SIG-M5 (cell line): Measurements from ENCODE around the gene TXLNA.

Experiments
- DNase-seq: peaks from one replicate; lab custom pipeline; 2025; lab: John Stamatoyannopoulos, UW

TXLNA gene

GRCh38 chr1:32215629-32216480 lies 36.4 kb downstream of the TXLNA start:
- DNase-seq, result no peak

DNA sequence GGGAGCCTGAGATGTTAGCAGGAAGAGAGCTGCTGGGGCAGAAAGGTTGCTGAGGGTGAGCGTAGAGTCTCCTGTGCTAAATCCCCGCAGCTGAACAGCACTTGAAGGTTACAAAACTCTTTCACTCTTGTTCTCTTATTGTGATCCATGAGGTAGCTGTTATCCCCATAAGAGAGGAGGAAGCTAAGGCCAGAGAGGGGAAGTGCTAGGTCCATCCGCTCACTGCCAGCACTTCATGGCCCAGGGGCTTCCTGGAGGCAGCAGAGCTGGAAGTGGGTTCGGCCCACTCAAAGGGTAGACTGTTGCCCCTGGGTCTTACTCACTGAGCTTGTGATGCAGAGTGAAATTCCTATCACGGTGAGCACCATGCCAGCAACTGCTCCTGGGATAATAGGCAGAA lies 37.1 kb downstream of the TXLNA start:
- no peak for DNase-seq

DNA sequence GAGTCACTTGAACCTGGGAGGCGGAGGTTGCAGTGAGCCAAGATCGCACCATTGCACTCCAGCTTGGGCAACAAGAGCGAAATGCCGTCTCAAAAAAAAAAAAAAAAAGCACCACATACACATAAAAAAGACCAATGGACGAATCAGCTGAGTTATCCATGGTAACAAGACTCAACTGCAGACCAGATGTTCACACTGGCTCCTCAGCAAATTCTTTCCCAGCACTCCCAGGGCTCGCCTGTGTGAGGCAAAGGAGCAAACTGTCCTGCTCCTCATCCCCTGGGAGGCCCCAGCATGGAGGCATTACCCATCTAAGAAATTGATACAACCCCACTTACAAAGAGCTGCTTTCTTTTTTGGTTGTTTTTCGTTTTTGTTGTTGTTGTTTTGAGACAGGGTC lies 39.5 kb downstream of the TXLNA start:
- DNase-seq, result no peak

DNA sequence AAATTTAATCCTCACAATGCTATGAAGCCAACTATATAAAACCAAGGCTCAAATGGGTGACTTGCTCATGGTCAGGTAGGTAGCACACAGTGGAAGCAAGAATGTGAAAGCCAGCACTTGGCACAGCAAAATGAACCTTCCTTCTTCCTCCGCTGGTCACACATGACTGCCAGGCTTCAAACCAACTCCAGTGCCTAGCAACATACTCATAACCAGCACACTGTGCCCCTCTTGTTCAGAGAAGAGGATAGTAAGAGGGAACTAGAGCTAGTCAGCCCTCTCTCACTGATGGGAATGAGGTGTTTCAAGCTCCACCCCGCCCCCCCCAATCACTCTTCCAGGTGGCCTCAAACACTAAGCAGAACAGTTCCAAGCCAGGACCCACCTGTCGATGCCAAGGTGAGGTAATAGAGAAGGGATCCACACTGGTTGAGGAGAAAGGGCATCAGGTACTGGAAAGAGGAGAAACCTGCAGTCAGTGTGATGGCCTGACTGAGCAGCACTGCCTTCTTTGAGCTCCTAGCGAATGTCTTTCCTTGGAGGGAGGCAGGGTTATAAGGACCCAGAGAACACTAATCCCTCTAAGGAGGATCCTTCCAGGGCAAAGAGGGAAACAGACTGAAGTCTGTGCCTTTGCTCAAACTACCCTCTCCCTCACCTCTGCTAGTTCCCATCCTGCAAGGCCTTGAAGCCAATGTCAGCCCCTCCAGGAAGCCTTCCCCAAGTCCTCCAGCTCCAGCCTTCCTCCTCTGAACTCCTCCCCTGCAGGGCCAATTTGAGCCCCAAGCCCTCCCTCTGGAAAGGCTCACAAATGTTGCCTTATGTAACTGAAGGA lies 41.5 kb downstream of the TXLNA start:
- DNase-seq, result no peak

DNA sequence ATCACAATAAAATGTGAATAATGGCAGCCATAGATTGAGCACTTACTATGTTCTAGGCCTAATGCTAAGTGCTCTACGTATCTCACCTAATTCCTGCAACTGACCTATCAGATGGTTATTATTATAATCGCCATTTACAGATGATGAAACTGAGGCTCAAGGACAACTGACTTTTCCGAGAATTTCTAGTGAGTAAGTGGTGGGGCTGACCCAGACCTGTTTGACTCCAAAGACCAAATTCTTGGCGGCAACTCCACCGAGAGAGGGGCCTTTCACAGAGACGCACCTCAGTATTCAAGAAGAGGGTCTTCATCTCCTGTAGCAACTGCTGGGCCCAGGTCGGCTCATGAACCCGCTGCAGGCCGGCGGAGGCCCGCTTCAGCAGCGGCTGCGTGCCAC lies 42.1 kb downstream of the TXLNA start:
- no peak for DNase-seq

GRCh38 chr1:32221980-32222755 lies 42.7 kb downstream of the TXLNA start, which contains the start of the genes EIF3I and TMEM234:
Gene EIF3I (plus strand): TSS chr1:32222407. CDS start chr1:32222442, 35 bp downstream.
Gene TMEM234 (minus strand): TSS chr1:32222353. CDS start chr1:32222322, 31 bp downstream.
- DNase-seq, result peak; percentile 31

GRCh38 chr1:32223683-32224082 lies 44.2 kb downstream of the TXLNA start:
- DNase-seq, result no peak

GRCh38 chr1:32224285-32224684 lies 44.8 kb downstream of the TXLNA start:
- no peak for DNase-seq

- no peak for DNase-seq
Measured at GRCh38 chr1:32228771-32229170, 49.3 kb downstream of the TXLNA start.

DNA sequence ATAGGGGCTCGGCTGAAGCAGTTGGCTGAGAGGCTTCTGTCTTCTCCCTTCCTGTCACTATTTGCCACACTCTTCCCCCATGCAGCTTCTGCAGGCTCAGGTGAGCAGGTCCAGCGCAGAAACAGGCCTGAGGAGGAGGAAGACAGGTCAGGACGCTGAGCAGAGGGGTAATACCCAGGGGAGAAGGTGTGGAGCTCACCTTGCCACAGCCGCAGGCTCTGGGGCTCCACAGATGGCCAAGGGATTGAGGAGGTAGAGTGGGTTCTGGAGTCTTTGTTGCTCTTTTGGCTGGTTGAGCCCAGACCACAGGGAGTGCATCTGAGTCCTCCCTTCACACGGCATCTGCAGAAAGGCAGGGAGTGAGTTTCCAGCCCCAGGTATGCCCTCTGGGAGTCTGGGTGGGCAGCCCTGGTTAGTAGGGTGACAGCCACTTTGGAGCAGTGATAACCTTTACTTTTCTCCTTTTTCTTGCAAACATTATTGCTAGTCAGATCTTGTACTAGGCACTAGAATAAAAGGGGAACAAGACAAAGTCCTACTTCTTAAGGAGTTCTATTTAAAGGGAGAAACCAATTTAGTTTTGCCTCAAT lies 52.5 kb downstream of the TXLNA start:
- no peak for DNase-seq

DNA sequence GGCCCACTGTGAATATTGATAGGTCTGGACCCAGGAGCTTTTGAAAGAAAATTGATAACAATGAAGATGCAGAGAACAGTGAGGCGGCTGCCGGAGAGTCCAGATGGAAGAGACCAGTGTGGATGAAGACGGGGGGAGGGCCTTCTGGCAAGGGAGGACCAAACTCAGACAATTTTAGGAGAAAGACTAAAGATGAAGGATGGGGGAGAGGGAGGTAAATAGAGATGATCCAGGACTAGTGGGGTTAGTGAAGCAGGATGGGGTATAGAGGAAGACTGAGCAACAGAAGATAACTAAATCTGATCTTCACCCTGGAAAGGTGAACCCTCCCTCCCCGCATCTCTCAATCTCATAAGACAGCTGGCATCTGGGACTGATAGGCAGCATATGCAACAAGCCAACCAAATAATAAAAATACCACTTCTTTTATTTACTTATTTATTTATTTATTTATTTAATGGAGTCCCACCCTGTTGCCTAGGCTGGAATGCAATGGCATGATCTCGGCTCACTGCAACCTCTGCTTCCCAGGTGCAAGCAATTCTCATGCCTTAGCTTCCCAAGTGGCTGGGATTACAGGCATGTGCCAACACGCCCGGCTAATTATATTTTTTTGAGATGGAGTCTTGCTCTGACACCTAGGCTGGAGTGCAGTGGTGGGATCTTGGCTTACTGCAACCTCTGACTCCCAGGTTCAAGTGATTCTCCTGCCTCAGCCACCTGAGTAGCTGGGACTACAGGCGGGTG lies 53.3 kb downstream of the TXLNA start:
- DNase-seq, result no peak

GRCh38 chr1:32234792-32235191 lies 55.3 kb downstream of the TXLNA start:
- DNase-seq, result no peak

DNA sequence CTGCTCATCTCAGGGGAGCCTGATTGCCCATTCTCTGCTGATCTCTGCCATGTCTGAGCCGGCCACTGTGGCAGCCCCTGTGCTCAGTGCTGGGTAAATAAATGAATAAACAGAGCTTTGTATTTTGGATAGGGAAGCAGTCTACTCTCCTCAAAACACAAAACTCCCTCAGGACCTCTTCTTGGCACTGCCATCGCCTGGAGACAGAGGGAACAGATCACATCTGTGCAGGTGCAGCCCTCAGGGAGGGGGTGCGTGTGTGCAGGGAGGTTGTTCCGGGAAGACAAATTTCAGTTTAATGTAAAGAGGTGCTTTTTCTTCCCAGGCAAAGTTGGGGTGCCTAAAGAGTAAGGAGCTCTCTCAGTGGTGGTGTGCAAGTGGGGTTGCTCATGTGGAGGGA lies 59.9 kb downstream of the TXLNA start:
- no peak for DNase-seq

DNA sequence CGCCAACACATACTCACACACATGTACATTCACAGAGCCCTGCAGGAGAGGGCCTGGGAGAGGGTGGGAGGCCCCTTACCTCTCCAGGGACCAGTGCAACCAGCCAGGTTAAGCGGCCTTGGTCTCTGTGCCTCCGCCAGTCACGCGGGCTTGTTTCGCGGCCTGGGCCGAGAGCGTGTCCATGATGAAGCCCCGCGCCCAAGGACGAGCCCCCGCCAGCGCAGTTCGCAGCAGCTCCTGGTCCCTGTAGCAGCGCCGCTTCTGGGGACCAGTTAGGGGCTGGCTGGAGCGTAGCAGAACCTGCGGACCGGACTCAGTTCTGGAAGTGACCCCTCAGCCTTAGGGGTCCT lies 60.3 kb downstream of the TXLNA start:
- no peak for DNase-seq

GRCh38 chr1:32240140-32240951 lies 60.9 kb downstream of the TXLNA start:
- no peak for DNase-seq

DNA sequence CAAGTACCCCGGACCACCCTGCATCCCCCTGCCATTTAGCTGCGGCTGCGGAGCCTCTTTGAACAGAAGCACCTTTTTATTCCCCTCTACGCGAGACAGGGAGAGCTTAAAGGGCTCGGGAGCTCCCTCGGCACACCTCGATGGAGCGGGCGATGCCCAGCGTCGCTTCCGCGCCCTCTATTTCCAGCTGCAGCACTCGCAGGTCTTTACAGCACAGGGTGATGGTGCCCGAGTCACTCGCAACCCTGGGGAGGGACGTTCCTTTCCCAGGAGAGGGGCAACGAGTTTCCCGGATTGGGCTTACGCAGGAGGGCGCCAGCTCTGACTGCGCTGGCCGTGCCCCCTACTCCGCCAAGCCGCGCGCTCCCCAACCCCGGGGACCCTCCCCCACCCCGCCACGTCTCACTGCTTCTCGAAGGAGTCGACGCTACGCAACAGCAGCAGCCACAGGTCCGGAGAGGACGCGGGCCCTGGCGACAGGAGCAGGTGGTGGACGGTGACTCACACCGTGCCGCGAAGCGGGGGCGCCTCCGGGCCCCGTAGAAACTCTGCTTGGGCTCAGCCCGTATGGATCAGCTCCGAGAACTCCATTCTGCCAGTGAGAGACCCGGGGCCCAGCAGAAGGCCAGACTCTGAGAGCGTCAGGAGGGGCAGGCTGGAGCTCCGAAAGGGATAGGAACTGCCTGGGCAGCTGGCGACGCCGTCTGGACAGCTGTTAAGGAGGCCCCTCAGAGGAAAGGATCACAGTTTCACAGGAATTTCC lies 61.7 kb downstream of the TXLNA start:
- DNase-seq, result no peak

- DNase-seq, result no peak
Measured at GRCh38 chr1:32242341-32242851, 62.9 kb downstream of the TXLNA start.

- no peak for DNase-seq
Measured at GRCh38 chr1:32246888-32247273, 67.4 kb downstream of the TXLNA start, which contains the start of gene FAM167B. Gene FAM167B (plus strand): TSS chr1:32247222. CDS start chr1:32247422, 200 bp downstream.

DNA sequence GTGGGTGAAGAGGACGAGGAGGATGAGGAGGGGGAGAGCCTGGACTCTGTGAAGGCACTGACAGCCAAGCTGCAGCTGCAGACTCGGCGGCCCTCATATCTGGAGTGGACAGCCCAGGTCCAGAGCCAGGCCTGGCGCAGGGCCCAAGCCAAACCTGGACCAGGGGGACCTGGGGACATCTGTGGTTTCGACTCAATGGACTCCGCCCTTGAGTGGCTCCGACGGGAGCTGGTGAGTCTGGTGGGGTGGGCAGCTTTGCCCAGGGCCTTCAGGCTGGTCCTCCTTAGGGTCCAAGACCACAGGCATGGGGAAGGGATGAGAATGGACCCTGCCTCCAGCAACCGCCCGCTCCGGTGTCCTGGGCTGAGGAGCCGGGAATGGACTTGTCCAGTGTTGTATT lies 68.0 kb downstream of the TXLNA start:
- no peak for DNase-seq
